GM12891 (cell line): ENCODE results near the gene EIPR1.

Experiments used
- PAX5 ChIP-seq: IDR thresholded peaks from 2 replicates; pipeline ENCODE4 v1.6.1; 2011; ENCODE audit warnings: low read length, moderate library complexity, mild to moderate bottlenecking; ENCODE audit not compliant: insufficient read depth, severe bottlenecking
- POLR2A ChIP-seq: IDR thresholded peaks from 2 replicates; pipeline ENCODE4 v1.6.1; 2011; ENCODE audit warnings: low read depth, low read length, control low read depth
- POLR2AphosphoS5 ChIP-seq: IDR thresholded peaks from 2 replicates; pipeline ENCODE4 v1.6.1; 2011; ENCODE audit warnings: low read depth, low read length, control low read depth
- POU2F2 ChIP-seq: IDR thresholded peaks from 2 replicates; pipeline ENCODE4 v1.6.1; 2011; ENCODE audit warnings: low read depth, mild to moderate bottlenecking, control low read depth, low read length, moderate library complexity
- TAF1 ChIP-seq: IDR thresholded peaks from 2 replicates; pipeline ENCODE4 v1.6.1; 2011; ENCODE audit warnings: low read depth, low read length, control low read depth

DNA sequence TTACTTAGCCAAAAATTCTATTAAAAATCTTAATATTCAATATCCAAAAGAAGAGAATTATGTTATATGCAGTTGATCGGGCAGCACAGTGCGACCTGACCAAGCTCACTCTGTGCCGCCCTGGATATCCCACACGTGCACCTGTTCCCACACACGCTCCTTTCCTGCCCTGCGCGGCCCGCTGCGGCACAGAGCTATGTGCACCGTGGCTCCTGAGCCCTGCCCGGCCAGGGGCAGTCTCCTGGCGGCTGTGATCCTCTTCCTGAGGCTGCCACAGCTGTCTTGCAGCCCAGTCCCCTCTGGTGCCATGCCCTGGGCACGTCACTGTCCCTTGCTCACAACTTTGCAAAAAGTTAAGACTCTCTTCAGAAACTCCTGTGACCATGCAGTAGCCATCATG is 31.2 kb upstream of the EIPR1 start:
- no peak for TF ChIP-seq TAF1
- TF ChIP-seq POLR2A = no peak
- TF ChIP-seq POLR2AphosphoS5 = no peak
- no peak for TF ChIP-seq POU2F2
- TF ChIP-seq PAX5 = no peak
